A673 (cell line): Measurements from ENCODE around the gene PPP2R2D. TPM values are rescaled to one million over a fixed set of nuclear protein-coding genes. Genes with fewer than 3 reads are reported as not detected.

Experiments used
- BruUV-seq: library from RNA; stranded (reverse); fragments of 400-500 nt; replicated peaks from 2 replicates; lab custom pipeline; 2021; lab: Mats Ljungman, UMichigan
- CTCF ChIA-PET: fragments of 300-600 bp; sonication (Branson Sonifier 250); formaldehyde crosslinking; loops from one replicate; lab custom pipeline; 2022; ENCODE audit warnings: antibody characterized with exemption; lab: Charles Lee
- POLR2A ChIA-PET: fragments of 300-600 bp; sonication (Branson Sonifier 250); formaldehyde crosslinking; loops from one replicate; lab custom pipeline; 2022; ENCODE audit warnings: antibody characterized with exemption; ENCODE audit not compliant: low non-redundant PET; lab: Charles Lee
- DNase-seq: peaks from one replicate; pipeline ENCODE4 v3.0.0-alpha.2; 2015; ENCODE audit warnings: low spot score
- H3K27ac ChIP-seq: fragments of 200-600 bp; sonication (generic); 2 replicates; pipeline ENCODE4 v1.5.1; 2016; ENCODE audit warnings: mixed run types, low read depth, mild to moderate bottlenecking, mixed read lengths, antibody characterized with exemption, low read length; ENCODE audit not compliant: poor library complexity, severe bottlenecking
- H3K27me3 ChIP-seq: fragments of 200-600 bp; sonication (generic); replicated peaks from 2 replicates; pipeline ENCODE4 v1.6.1; 2017; ENCODE audit warnings: mixed run types, low read depth, mild to moderate bottlenecking, mixed read lengths, antibody characterized with exemption, low read length; ENCODE audit not compliant: insufficient read depth, poor library complexity
- H3K36me3 ChIP-seq: fragments of 200-600 bp; sonication (generic); 2 replicates; pipeline ENCODE4 v1.6.1; 2016; ENCODE audit warnings: mixed run types, mild to moderate bottlenecking, mixed read lengths, antibody characterized with exemption, low read length; ENCODE audit not compliant: insufficient read depth, poor library complexity, severe bottlenecking
- H3K4me1 ChIP-seq: fragments of 200-600 bp; sonication (generic); 2 replicates; pipeline ENCODE4 v1.6.1; 2017; ENCODE audit warnings: mixed run types, mild to moderate bottlenecking, mixed read lengths, antibody characterized with exemption, low read length; ENCODE audit not compliant: insufficient read depth, poor library complexity, severe bottlenecking
- H3K4me3 ChIP-seq: fragments of 200-600 bp; sonication (generic); 2 replicates; pipeline ENCODE4 v1.5.1; 2016; ENCODE audit warnings: low read depth, mixed run types, mild to moderate bottlenecking, mixed read lengths, low read length; ENCODE audit not compliant: poor library complexity, severe bottlenecking
- H3K9me3 ChIP-seq: fragments of 200-600 bp; sonication (generic); 2 replicates; pipeline ENCODE4 v1.6.1; 2016; ENCODE audit warnings: mixed run types, low read depth, mild to moderate bottlenecking, mixed read lengths, antibody characterized with exemption, low read length; ENCODE audit not compliant: poor library complexity, severe bottlenecking
- EZH2 ChIP-seq: fragments of 200-600 bp; sonication (generic); IDR thresholded peaks from 2 replicates; pipeline ENCODE4 v1.6.1; 2017; ENCODE audit warnings: borderline replicate concordance, low read depth, mild to moderate bottlenecking, mixed read lengths, antibody characterized with exemption, low read length; ENCODE audit not compliant: poor library complexity, severe bottlenecking
- intact Hi-C: fragments of 100-400 bp; cut with micrococcal nuclease; formaldehyde crosslinking; loops from one replicate; pipeline ENCODE4 v1.10.0; 2022; ENCODE audit not compliant: unreplicated experiment
- total RNA-seq: library from RNA; stranded (reverse); gene quantifications from 2 replicates; pipeline ENCODE4 v1.2.3, GENCODE V29; 2021
- TF ChIP-seq, protein P1 (sequence below): fragments of 300-800, 200-600 bp; sonication (generic); conservative IDR thresholded peaks from 2 replicates; pipeline ENCODE4 v1.5.1; 2017; ENCODE audit warnings: low read depth, mild to moderate bottlenecking, antibody characterized with exemption, low read length, moderate library complexity, mixed read lengths

Gene PPP2R2D
- total RNA-seq, 1 experiment from 2014 or later, result 49.1 TPM

DNA sequence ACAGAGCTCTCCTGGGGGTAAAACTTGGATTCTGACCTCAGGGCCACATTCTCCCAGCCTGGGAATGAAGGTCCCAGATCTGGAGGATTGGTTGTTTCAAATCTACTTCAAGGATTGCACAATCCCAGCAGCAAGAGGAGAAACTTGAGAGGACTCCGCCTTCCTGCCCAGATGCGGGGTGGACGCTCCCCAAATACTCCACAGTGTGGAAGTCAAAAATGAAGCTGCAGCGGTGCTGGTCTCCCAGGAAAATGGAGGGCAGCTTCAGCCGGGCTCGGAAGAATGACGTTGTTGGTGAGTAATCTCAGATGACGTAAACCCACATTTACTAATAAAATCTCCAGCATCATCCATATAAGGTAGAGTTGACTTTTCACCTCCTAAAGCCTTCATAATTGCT, 31.5 kb upstream of the PPP2R2D start:
- POLR2A ChIA-PET, result no interaction called here
- CTCF ChIA-PET, result no interaction called here
- H3K9me3 ChIP-seq, result no peaks in the 10 kb centered on the region
- intact Hi-C loops, result no loop called here
- H3K27ac ChIP-seq, result no peak overlapping the region
- no peaks in the 10 kb centered on the region for H3K36me3 ChIP-seq
- no peaks in the 10 kb centered on the region for H3K4me1 ChIP-seq
- no peak for DNase-seq
- BruUV-seq, result no TSS peak
- no peak overlapping the region for H3K4me3 ChIP-seq
- no peaks in the 10 kb centered on the region for H3K27me3 ChIP-seq
- TF ChIP-seq, protein P1, sequence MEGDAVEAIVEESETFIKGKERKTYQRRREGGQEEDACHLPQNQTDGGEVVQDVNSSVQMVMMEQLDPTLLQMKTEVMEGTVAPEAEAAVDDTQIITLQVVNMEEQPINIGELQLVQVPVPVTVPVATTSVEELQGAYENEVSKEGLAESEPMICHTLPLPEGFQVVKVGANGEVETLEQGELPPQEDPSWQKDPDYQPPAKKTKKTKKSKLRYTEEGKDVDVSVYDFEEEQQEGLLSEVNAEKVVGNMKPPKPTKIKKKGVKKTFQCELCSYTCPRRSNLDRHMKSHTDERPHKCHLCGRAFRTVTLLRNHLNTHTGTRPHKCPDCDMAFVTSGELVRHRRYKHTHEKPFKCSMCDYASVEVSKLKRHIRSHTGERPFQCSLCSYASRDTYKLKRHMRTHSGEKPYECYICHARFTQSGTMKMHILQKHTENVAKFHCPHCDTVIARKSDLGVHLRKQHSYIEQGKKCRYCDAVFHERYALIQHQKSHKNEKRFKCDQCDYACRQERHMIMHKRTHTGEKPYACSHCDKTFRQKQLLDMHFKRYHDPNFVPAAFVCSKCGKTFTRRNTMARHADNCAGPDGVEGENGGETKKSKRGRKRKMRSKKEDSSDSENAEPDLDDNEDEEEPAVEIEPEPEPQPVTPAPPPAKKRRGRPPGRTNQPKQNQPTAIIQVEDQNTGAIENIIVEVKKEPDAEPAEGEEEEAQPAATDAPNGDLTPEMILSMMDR, result no peak
- TF ChIP-seq EZH2, result no peak

DNA sequence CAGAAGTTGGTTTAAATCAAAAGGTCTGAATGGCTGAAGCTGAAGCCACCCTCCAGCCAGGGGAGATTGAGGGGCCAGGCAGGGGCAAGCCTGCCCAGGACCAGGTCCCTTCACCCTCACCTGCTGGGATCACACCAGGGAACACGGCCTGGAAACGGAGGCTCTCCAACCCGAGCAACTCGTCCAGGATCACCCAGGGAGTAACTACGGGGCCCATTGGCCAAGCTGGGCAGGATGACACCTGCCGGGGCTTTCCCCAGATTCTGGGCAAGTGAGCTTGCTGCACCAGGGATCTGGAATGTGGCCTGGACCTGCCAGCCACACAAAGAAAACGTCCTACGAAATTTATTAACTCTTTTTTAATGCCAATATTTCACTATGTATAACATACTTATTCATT, 30.4 kb upstream of the PPP2R2D start:
- H3K36me3 ChIP-seq, result no peaks in the 10 kb centered on the region
- intact Hi-C loops, result loop anchor here (10.0 kb wide), 1 partner anchor 556 kb away; the partner anchor contains the start of gene TCERG1L
- no peak overlapping the region for H3K27ac ChIP-seq
- H3K9me3 ChIP-seq, result no peaks in the 10 kb centered on the region
- no TSS peak for BruUV-seq
- peaks cover 7% of the 10 kb centered on the region for H3K4me1 ChIP-seq
- DNase-seq, result no peak
- no peak overlapping the region for H3K4me3 ChIP-seq
- TF ChIP-seq, protein P1, result no peak
- no peak for TF ChIP-seq EZH2
- no peaks in the 10 kb centered on the region for H3K27me3 ChIP-seq
- ChIA-PET CTCF (no interaction called here), POLR2A (no interaction called here)

DNA sequence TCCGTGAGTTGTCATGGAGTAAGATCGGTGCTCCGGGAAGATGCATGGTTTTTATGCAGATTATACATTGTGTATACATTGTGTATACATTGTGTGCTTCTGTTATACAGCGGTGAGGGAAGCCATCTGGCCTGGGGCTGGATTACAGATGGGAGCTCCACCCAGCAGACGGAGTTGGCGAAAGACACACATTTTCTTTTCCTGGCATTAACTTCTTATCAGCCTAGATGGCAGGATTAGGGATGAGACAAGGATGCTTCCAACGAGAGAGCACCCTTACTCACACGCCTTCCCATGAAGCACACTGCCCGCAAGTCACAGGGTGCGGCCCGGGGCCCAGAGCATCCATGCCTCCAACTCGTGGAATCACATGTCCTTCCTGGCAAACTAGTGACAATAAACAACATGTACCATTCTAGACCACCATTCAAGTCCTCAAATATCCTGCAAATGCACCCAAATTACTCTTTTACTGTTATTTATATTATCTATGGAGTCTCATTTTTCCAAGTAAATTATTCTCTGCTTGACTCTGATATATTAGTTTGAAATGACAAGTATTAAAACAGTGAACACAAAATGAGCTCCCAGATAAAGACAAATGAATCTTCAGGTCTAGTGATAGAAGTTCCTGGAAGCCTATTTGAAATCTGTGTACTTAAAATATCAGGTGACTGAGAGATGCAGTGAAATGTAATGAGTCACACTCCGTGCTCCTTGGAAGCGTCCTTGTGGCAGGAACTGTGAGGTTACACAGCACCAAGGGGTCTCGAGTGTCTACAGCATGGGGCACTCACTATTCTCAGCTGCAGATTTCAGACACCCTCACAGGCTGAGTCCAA, 29.8 kb upstream of the PPP2R2D start:
- Histone ChIP-seq H3K36me3 (no peaks in the 10 kb centered on the region), H3K9me3 (no peaks in the 10 kb centered on the region), H3K4me1 (peaks cover 7% of the 10 kb centered on the region), H3K27ac (no peak overlapping the region), H3K27me3 (no peaks in the 10 kb centered on the region), H3K4me3 (no peak overlapping the region)
- TF ChIP-seq, protein P1, result no peak
- TF ChIP-seq EZH2, result no peak
- BruUV-seq, result no TSS peak
- CTCF ChIA-PET, result no interaction called here
- POLR2A ChIA-PET, result no interaction called here
- intact Hi-C loops, result loop anchor here (10.0 kb wide), 1 partner anchor 556 kb away; the partner anchor contains the start of gene TCERG1L
- no peak for DNase-seq
